Measurements from ENCODE around the gene VEPH1. TPM values are rescaled to one million over a fixed set of nuclear protein-coding genes. Genes with fewer than 3 reads are reported as not detected.

The VEPH1 gene
- polyA plus RNA-seq, 1 of the 3 experiments (the other 2 are of a cell fraction) = 6.0 TPM

- DNase-seq = no peak
- Histone ChIP-seq H4K20me1 (ENCODE audit: insufficient read depth) (no peaks in the 10 kb centered on the region), H3K4me3 (ENCODE audit: low read depth in 2 of 2, low read length in 1 of 2) (no peak overlapping the region), H3K4me1 (ENCODE audit: control insufficient read depth in 1 of 2, insufficient read depth in 2 of 2, low read depth in 1 of 2, low read length in 1 of 2) (peaks cover 0 to 4% of the 10 kb centered on the region in 2 experiments; a peak in 1 of 4 replicates), H3K9ac (no peak overlapping the region), H3K36me3 (replicated peaks in 1 of 2; ENCODE audit: control insufficient read depth in 1 of 2, insufficient read depth in 2 of 2, low read length in 1 of 2) (peaks cover 0 to 7% of the 10 kb centered on the region in 2 experiments), H3K27ac (ENCODE audit: low read depth in 2 of 2, low read length in 1 of 2) (peak overlapping the region in 1 of 2 experiments; percentile 35; a peak in 1 of 4 replicates), H3K4me2 (no peak overlapping the region), H3K9me3 (no peaks in the 10 kb centered on the region), H3K9me2 (no peaks in the 10 kb centered on the region), H3K79me2 (ENCODE audit: insufficient read depth) (peaks cover 7% of the 10 kb centered on the region; the same call in 1 of the 2 replicates), H3K27me3 (ENCODE audit: insufficient read depth) (no peaks in the 10 kb centered on the region), H3F3A (replicated peaks; ENCODE audit: insufficient read depth) (peaks cover 3% of the 10 kb centered on the region), H2AFZ (ENCODE audit: low read depth) (no peak overlapping the region)
- 82% methylated on average over 1 of the region's 1 CpG for WGBS (ENCODE audit: low lambda C conversion rate)
- TF ChIP-seq, protein P1, sequence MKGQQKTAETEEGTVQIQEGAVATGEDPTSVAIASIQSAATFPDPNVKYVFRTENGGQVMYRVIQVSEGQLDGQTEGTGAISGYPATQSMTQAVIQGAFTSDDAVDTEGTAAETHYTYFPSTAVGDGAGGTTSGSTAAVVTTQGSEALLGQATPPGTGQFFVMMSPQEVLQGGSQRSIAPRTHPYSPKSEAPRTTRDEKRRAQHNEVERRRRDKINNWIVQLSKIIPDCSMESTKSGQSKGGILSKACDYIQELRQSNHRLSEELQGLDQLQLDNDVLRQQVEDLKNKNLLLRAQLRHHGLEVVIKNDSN (IDR thresholded peaks at IDR 0.05; ENCODE audit: borderline replicate concordance, low read depth) = no peak
- no peak for TF ChIP-seq TAF1 (IDR thresholded peaks at IDR 0.05; ENCODE audit: borderline replicate concordance, low read depth, low read length)
- no peak for TF ChIP-seq FOXJ3 (CRISPR knock-in tag; IDR thresholded peaks at IDR 0.05)
- TF ChIP-seq EZH2phosphoT487 (IDR thresholded peaks at IDR 0.05; ENCODE audit: borderline replicate concordance, low read depth) = no peak
- TF ChIP-seq USF2 (IDR thresholded peaks at IDR 0.05; ENCODE audit: borderline replicate concordance, low read depth, low read length) = no peak
- no peak for TF ChIP-seq GABPA (IDR thresholded peaks at IDR 0.05; ENCODE audit: low read depth)
- no peak for TF ChIP-seq RFX5 (IDR thresholded peaks at IDR 0.05; ENCODE audit: low read length)
- TF ChIP-seq ELF1 (IDR thresholded peaks at IDR 0.05) = no peak
- no peak for TF ChIP-seq MAX (IDR thresholded peaks at IDR 0.05; ENCODE audit: low read depth)
- no peak for TF ChIP-seq SIN3A (IDR thresholded peaks at IDR 0.05; ENCODE audit: borderline replicate concordance, low read depth, low read length)
- TF ChIP-seq PBX3 (IDR thresholded peaks at IDR 0.05) = no peak
- TF ChIP-seq CTCF (IDR thresholded peaks at IDR 0.05) = no peak
- TF ChIP-seq MXI1 (IDR thresholded peaks at IDR 0.05; ENCODE audit: low read depth, low read length) = no peak
- TF ChIP-seq TEAD4 (IDR thresholded peaks at IDR 0.05; ENCODE audit: borderline replicate concordance, insufficient read depth) = no peak
- no peak for TF ChIP-seq RAD21 (IDR thresholded peaks at IDR 0.05; ENCODE audit: low read length)
- ChIA-PET CTCF (interaction anchor here (0.7 to 1.2 kb wide), 3 partner anchors 284 to 1041 kb away, joined by 3 to 7 read pairs (median 3); no protein-coding TSS in a partner anchor), POLR2A (no interaction called here)
Measured at GRCh38 chr3:157487339-157487738, 15.9 kb downstream of the VEPH1 start.

All from SK-N-SH (cell line).